B cell (primary cell): ENCODE data around the gene LRRN2. TPM values are rescaled to one million over a fixed set of nuclear protein-coding genes. Genes with fewer than 3 reads are reported as not detected.

Source experiments
- ATAC-seq: fragments of 200-7000 bp; cut with Tn5 transposase; one replicate; pipeline ENCODE4 v1.10.0; 2021; ENCODE audit warnings: low read depth, mild to moderate bottlenecking, moderate number of reproducible peaks, moderate library complexity
- CTCF ChIA-PET: fragments of 350-600 bp; sonication (Branson Sonifier 250); formaldehyde crosslinking; loops from one replicate; lab custom pipeline; 2021; ENCODE audit warnings: antibody characterized with exemption, inconsistent platforms; lab: Charles Lee
- POLR2A ChIA-PET: fragments of 350-600 bp; sonication (Branson Sonifier 250); formaldehyde crosslinking; loops from one replicate; lab custom pipeline; 2021; ENCODE audit warnings: antibody characterized with exemption; lab: Charles Lee
- DNase-seq: peaks from one replicate; pipeline ENCODE4 v3.0.0; 2013
- H2AFZ ChIP-seq: 2 replicates; pipeline ENCODE4 v1.6.1; 2012; ENCODE audit warnings: mild to moderate bottlenecking, low read depth, low read length; ENCODE audit not compliant: insufficient read depth, poor library complexity, severe bottlenecking
- H3K27ac ChIP-seq, 2 donors: 1 replicate in 1 of 2; 2 replicates in 1 of 2; pipeline ENCODE4 v1.5.1; 2012 to 2013; ENCODE audit warnings: low read length in 2 of 2, mild to moderate bottlenecking in 2 of 2, moderate library complexity in 1 of 2
- H3K27me3 ChIP-seq, 4 experiments: fragments of 200-600 bp in 1 of 4; sonication (generic) in 1 of 4; replicated peaks in 1 of 4; 1 replicate in 2 of 4; 2 replicates in 2 of 4; pipeline versions ENCODE4 v1.6.1 to v1.7.0; 2013 to 2016; ENCODE audit warnings: low read length in 3 of 4, mild to moderate bottlenecking in 2 of 4, mixed read lengths in 1 of 4, moderate library complexity in 1 of 4; ENCODE audit not compliant: insufficient read depth in 4 of 4, control insufficient read depth in 3 of 4; ENCODE audit errors: control extremely low read depth in 1 of 4
- H3K36me3 ChIP-seq, 2 experiments: replicated peaks in 1 of 2; 1 replicate in 1 of 2; 2 replicates in 1 of 2; pipeline versions ENCODE4 v1.6.1 to v1.7.1; 2013; ENCODE audit warnings: low read length in 1 of 2; ENCODE audit not compliant: insufficient read depth in 2 of 2, control insufficient read depth in 1 of 2; ENCODE audit errors: control extremely low read depth in 1 of 2, extremely low read depth in 1 of 2
- H3K4me1 ChIP-seq, 2 donors: fragments of 200-600 bp in 1 of 2; sonication (generic) in 1 of 2; 1 replicate in 1 of 2; 2 replicates in 1 of 2; pipeline versions ENCODE4 v1.5.1 to v1.6.1; 2013 to 2017; ENCODE audit warnings: low read length in 2 of 2; ENCODE audit not compliant: control insufficient read depth in 2 of 2, insufficient read depth in 2 of 2
- H3K4me2 ChIP-seq: replicated peaks from 2 replicates; pipeline ENCODE3; 2012; ENCODE audit warnings: mild to moderate bottlenecking, low read depth, low read length; ENCODE audit not compliant: poor library complexity, severe bottlenecking
- H3K4me3 ChIP-seq, 5 experiments: fragments of 200-600 bp in 1 of 5; sonication (generic) in 1 of 5; 1 replicate in 3 of 5; 2 replicates in 2 of 5; pipeline versions ENCODE4 v1.5.1 to v1.7.0; 2011 to 2016; ENCODE audit warnings: low read length in 4 of 5, mild to moderate bottlenecking in 4 of 5, low read depth in 2 of 5, control low read depth in 1 of 5, moderate library complexity in 1 of 5; ENCODE audit not compliant: insufficient read depth in 1 of 5; ENCODE audit errors: control extremely low read depth in 1 of 5, extremely low read depth in 1 of 5
- H3K79me2 ChIP-seq: fragments of 200-600 bp; sonication (generic); one replicate; pipeline ENCODE4 v1.6.0; 2016; ENCODE audit warnings: low read length; ENCODE audit not compliant: control insufficient read depth, insufficient read depth
- H3K9ac ChIP-seq: fragments of 200-600 bp; sonication (generic); 2 replicates; pipeline ENCODE4 v1.6.1; 2017; ENCODE audit warnings: mild to moderate bottlenecking, low read length, moderate library complexity
- H3K9me3 ChIP-seq, 3 donors: one replicate each; pipeline versions ENCODE4 v1.6.1 to v1.7.1; 2013; ENCODE audit warnings: low read length in 2 of 3; ENCODE audit not compliant: control insufficient read depth in 2 of 3, insufficient read depth in 1 of 3; ENCODE audit errors: control extremely low read depth in 1 of 3
- H4K20me1 ChIP-seq: 2 replicates; pipeline ENCODE4 v1.6.0; 2012; ENCODE audit warnings: mild to moderate bottlenecking, low read length; ENCODE audit not compliant: insufficient read depth, control insufficient read depth, poor library complexity, severe bottlenecking
- H3K27ac Mint-ChIP-seq: one replicate; pipeline ENCODE4 v1.8.0; 2021; ENCODE audit warnings: mixed read lengths
- H3K27me3 Mint-ChIP-seq: one replicate; pipeline ENCODE4 v1.8.0; 2021; ENCODE audit warnings: mixed read lengths
- H3K4me1 Mint-ChIP-seq: one replicate; pipeline ENCODE4 v1.8.0; 2021; ENCODE audit warnings: mixed read lengths
- H3K4me3 Mint-ChIP-seq: one replicate; pipeline ENCODE4 v1.8.0; 2021; ENCODE audit warnings: mixed read lengths
- H3K9me3 Mint-ChIP-seq: one replicate; pipeline ENCODE4 v1.8.0; 2022; ENCODE audit warnings: mixed read lengths; ENCODE audit not compliant: insufficient read depth
- EZH2 ChIP-seq: IDR thresholded peaks from 2 replicates; pipeline ENCODE4 v1.6.1; 2012; ENCODE audit warnings: borderline replicate concordance, low read depth, mild to moderate bottlenecking, moderate library complexity, low read length; ENCODE audit not compliant: insufficient read depth, poor library complexity, severe bottlenecking
- WGBS: methylation state at CpG from one replicate; pipeline ENCODE4 v1.1.5; 2013; ENCODE audit warnings: missing lambda C conversion rate; ENCODE audit not compliant: insufficient coverage; 5-methylcytosine and 5-hydroxymethylcytosine counted together
- intact Hi-C: fragments of 100-400 bp; cut with micrococcal nuclease; formaldehyde crosslinking; loops from one replicate; pipeline ENCODE4 v1.10.0; 2022
- polyA plus RNA-seq: library from polyadenylated mRNA; depleted of rRNA; stranded (reverse); fragments of >200 nt; gene quantifications from 2 replicates; pipeline ENCODE4 v1.2.3, GENCODE V29; 2012
- total RNA-seq, 2 donors: library from RNA; stranded (reverse); fragments of 120-200 nt in 1 of 2; gene quantifications; 1 replicate in 1 of 2; 2 replicates in 1 of 2; pipeline versions ENCODE4 v1.2.3 to v1.2.4, GENCODE V29; 2013 to 2022
- TF ChIP-seq, protein P1 (sequence below): fragments of 200-600 bp; IDR thresholded peaks from one replicate; pipeline ENCODE4 v1.8.0; 2022; ENCODE audit warnings: antibody characterized with exemption, mild to moderate bottlenecking

The LRRN2 gene
- total and polyA plus RNA-seq, 2 donors (not counting 1 experiment from before 2014, with no cell fraction given), result not detected

DNA sequence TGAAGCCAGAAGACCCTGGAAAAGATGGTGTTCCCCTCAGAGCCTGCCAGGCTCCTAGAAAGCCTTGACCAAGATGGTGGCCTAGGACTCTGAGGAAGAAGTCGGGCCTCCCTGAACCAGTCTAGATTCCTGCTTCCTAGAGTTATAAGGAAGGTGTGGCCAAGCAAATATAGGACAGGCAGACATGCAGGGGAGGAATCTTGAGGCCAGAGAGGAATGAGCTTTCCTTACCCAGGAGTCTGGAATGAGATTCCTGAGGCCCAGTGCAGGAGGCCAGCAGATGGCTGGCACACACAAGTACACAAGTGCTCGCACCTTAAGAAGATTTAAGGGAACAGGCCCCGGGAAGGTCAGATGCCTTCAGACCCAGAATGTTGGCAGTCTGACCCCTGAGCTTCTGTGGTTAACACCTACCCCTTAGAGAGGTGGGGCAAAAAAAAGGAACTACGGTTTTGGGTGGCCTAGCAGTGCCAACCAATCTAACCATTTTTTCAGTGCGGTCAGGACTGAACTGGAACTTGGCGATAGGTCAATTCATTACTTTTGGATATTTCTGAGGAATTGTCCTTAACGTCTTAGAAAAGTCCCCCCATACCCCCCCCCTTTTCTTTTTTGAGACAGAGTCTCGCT is 96.0 kb downstream of the LRRN2 start:
- ChIA-PET POLR2A (no interaction called here), CTCF (interaction anchor here (0.6 to 2.1 kb wide), 4 partner anchors 174 to 434 kb away, joined by 3 to 5 read pairs (median 3); no protein-coding TSS in a partner anchor)
- no peaks in the 10 kb centered on the region for H3K9me3 Mint-ChIP-seq
- Histone ChIP-seq H3K36me3 (peaks cover 0 to 9% of the 10 kb centered on the region in 2 experiments), H3K4me3 (no peak overlapping the region), H2AFZ (no peak overlapping the region), H3K9me3 (no peaks in the 10 kb centered on the region), H3K4me2 (no peak overlapping the region), H3K4me1 (peaks cover 0 to 24% of the 10 kb centered on the region in 2 donors), H3K27ac (no peak overlapping the region), H4K20me1 (no peaks in the 10 kb centered on the region), H3K27me3 (no peaks in the 10 kb centered on the region), H3K9ac (no peak overlapping the region), H3K79me2 (peaks cover 5% of the 10 kb centered on the region)
- TF ChIP-seq, protein P1, sequence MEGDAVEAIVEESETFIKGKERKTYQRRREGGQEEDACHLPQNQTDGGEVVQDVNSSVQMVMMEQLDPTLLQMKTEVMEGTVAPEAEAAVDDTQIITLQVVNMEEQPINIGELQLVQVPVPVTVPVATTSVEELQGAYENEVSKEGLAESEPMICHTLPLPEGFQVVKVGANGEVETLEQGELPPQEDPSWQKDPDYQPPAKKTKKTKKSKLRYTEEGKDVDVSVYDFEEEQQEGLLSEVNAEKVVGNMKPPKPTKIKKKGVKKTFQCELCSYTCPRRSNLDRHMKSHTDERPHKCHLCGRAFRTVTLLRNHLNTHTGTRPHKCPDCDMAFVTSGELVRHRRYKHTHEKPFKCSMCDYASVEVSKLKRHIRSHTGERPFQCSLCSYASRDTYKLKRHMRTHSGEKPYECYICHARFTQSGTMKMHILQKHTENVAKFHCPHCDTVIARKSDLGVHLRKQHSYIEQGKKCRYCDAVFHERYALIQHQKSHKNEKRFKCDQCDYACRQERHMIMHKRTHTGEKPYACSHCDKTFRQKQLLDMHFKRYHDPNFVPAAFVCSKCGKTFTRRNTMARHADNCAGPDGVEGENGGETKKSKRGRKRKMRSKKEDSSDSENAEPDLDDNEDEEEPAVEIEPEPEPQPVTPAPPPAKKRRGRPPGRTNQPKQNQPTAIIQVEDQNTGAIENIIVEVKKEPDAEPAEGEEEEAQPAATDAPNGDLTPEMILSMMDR, result no peak
- TF ChIP-seq EZH2, result no peak
- ATAC-seq (peak; percentile 37), DNase-seq (no peak)
- H3K4me3 Mint-ChIP-seq, result peak overlapping the region; percentile 29
- WGBS, result 84% methylated on average over 2 of the region's 8 CpGs
- no peaks in the 10 kb centered on the region for H3K27me3 Mint-ChIP-seq
- peak overlapping the region; percentile 22 for H3K27ac Mint-ChIP-seq
- intact Hi-C loops, result no loop called here
- peaks cover 22% of the 10 kb centered on the region for H3K4me1 Mint-ChIP-seq

DNA sequence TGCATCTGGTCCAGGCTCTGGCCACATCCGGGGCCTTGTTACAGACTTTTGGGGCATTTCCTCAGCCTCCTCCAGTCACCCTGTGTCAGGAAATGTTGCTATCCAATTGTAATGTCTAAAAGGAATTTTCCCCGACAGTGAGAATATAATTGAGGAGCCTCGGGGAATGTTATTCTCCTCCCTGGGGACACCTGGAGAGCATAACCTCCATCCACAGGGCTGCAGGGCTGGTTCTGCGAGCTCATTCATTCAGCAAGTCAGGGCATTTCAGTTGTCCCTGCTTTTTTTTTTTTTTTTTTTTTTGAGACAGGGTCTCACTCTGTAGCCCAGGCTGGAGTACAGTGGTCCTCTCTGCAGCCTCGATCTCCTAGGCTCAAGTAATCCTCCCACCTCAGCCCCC is 96.7 kb downstream of the LRRN2 start:
- Histone ChIP-seq H3K4me3 (no peak overlapping the region), H4K20me1 (no peaks in the 10 kb centered on the region), H2AFZ (no peak overlapping the region), H3K79me2 (peaks cover 7% of the 10 kb centered on the region), H3K9ac (no peak overlapping the region), H3K4me2 (no peak overlapping the region), H3K4me1 (peaks cover 2 to 31% of the 10 kb centered on the region in 2 donors), H3K9me3 (no peaks in the 10 kb centered on the region), H3K27ac (no peak overlapping the region), H3K36me3 (peaks cover 0 to 15% of the 10 kb centered on the region in 2 experiments), H3K27me3 (no peaks in the 10 kb centered on the region)
- ChIA-PET CTCF (interaction anchor here (0.7 to 2.1 kb wide), 5 partner anchors 10 to 271 kb away, joined by 3 to 5 read pairs (median 3); no protein-coding TSS in a partner anchor), POLR2A (no interaction called here)
- TF ChIP-seq, protein P1, result no peak
- TF ChIP-seq EZH2, result no peak
- DNase-seq (no peak), ATAC-seq (no peak)
- Mint-ChIP-seq H3K4me3 (no peak overlapping the region), H3K4me1 (peaks cover 27% of the 10 kb centered on the region), H3K9me3 (no peaks in the 10 kb centered on the region), H3K27me3 (no peaks in the 10 kb centered on the region), H3K27ac (no peak overlapping the region)
- 100% methylated on average over 2 of the region's 5 CpGs for WGBS
- intact Hi-C loops, result no loop called here
